Middle frontal gyrus (tissue), 1 donor: ENCODE results near the gene NSUN4.

Source experiments
- DNase-seq: peaks from one replicate; pipeline ENCODE4 v3.0.0-alpha.2; 2015; ENCODE audit warnings: low spot score; ENCODE audit errors: extremely low spot score

The NSUN4 gene

DNA sequence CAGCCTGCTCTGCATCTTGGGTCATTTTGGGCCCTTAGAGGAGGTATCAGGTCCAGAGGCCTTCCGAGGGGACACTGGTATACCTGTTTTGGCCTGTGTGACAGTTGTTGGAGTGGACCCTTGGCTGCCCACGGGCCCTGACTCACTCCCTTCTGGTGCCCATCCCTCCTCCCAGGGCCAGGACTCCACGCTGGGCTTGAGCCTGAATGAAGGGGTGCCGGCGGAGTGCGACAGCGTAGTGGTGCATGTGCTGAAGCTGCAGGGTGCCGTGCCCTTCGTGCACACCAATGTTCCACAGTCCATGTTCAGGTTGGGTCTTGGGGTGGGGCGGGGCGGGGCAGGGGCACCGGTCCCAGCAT, 64.6 kb downstream of the NSUN4 start:
- DNase-seq = no peak

DNA sequence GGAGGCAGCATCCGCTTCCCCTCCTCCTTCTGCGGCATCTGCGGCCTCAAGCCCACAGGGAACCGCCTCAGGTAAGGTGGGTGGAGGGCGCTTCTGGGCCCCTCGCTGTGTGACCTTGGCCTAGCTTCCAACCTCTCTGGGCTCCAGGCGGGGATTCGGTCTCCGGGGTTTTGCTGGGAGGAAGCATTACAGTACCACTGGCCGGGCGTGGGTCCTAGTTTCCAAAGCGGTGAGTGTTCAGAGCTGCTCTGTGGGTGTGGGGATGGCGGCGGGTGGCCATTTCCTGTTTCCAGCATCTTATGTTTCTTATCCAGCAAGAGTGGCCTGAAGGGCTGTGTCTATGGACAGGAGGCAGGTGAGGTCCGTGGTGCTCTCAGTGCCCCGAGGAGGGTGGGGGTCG, 65.1 kb downstream of the NSUN4 start:
- DNase-seq = no peak

DNA sequence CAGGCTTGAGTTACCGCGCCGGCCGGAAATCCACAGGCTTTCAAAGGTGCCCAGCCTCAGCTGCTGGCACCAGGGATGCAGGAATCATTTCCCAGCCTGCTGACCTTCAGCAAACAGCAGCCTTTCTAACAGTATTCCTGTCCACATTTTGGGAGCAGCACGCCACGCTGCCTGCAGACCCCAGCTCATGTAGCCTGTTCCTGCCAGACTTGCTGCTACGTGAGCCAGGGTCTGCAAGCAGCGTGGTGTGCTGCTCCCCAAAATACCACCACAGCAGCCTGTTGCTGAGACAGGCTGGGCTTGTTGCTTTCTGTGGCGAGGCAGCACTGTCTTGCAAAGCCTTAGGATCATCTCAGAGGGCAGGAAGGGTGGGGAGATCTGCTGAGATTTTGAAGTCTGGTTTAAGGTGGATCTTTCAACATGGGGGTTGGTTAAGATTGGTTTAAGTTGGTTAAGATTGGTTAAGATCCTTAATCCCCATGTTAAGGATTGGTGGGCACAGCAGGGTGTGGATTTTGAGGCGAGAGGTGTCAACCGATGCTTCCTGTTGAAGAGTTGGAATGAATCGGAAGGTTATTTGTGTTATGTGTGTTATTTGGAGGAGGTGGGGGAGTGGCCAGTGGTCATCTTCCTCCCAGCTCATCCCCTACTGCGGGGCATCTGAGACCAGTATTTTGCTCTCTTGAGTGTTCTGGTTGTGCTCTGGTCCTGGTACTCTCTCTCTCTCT, 66.4 kb downstream of the NSUN4 start:
- no peak for DNase-seq

- DNase-seq = no peak
Observed at GRCh38 chr1:46407636-46408035, 67.0 kb downstream of the NSUN4 start.

- no peak for DNase-seq
Observed at GRCh38 chr1:46408356-46409062, 67.9 kb downstream of the NSUN4 start.

- no peak for DNase-seq
Observed at GRCh38 chr1:46409063-46409372, 68.4 kb downstream of the NSUN4 start.

- DNase-seq = no peak
Observed at GRCh38 chr1:46410156-46411009, 69.8 kb downstream of the NSUN4 start.

DNA sequence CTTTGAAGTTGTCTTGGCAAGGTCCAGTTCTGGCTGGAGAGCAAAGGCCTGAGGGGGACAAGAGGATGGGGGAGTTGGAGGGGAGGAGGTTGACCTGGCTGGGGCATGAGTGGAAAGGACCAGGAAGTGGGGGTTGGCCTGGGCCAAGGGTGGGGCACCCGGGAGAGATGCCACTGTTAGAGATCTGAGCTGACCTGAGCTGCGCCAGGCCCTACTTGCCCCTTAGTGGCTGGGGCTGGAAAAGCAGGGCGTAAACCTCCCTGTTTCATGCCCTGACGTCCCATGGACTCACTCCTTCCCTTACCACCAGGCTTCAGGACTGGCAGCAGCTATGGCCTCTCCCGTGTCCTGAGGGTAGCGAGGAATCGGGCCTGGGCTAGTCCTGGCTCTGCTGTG, 70.4 kb downstream of the NSUN4 start:
- no peak for DNase-seq
